Left lung (tissue), 10 donors: Measurements from ENCODE around the gene BTN3A1. TPM values are rescaled to one million over a fixed set of nuclear protein-coding genes. Genes with fewer than 3 reads are reported as not detected.

Source experiments
- ATAC-seq: fragments of 200-7000 bp; cut with Tn5 transposase; one replicate; pipeline ENCODE4 v1.9.1; 2020; ENCODE audit warnings: moderate library complexity
- DNase-seq, 4 donors: peaks; one replicate each; pipeline ENCODE4 v3.0.0-alpha.2; 2013 to 2020
- H3K27ac ChIP-seq, 2 donors: fragments of 200-600 bp; sonication (generic) in 1 of 2; one replicate each; pipeline versions ENCODE4 v1.5.0 to v1.8.0; 2020 to 2021
- H3K27me3 ChIP-seq, 2 donors: fragments of 200-600 bp; sonication (generic) in 1 of 2; one replicate each; pipeline versions ENCODE4 v1.5.0 to v1.8.0; 2020 to 2021
- H3K36me3 ChIP-seq, 2 donors: fragments of 200-600 bp; sonication (generic) in 1 of 2; one replicate each; pipeline versions ENCODE4 v1.5.0 to v1.8.0; 2020 to 2021
- H3K4me1 ChIP-seq, 2 donors: fragments of 200-600 bp; one replicate each; pipeline ENCODE4 v1.8.0; 2021
- H3K4me3 ChIP-seq, 2 donors: fragments of 200-600 bp; sonication (generic) in 1 of 2; one replicate each; pipeline versions ENCODE4 v1.5.0 to v1.8.0; 2020 to 2021; ENCODE audit warnings: mild to moderate bottlenecking in 1 of 2
- H3K9me3 ChIP-seq, 2 donors: fragments of 200-600 bp; sonication (generic) in 1 of 2; one replicate each; pipeline versions ENCODE4 v1.5.0 to v1.8.0; 2020 to 2021
- CTCF ChIP-seq, 2 donors: fragments of 200-600 bp; sonication (generic) in 1 of 2; IDR thresholded peaks; one replicate each; pipeline versions ENCODE4 v1.5.0 to v1.8.0; 2021; ENCODE audit warnings: antibody characterized with exemption in 2 of 2
- intact Hi-C, 2 donors: fragments of 100-400 bp; cut with DNase I; formaldehyde crosslinking; loops; one replicate each; pipeline versions ENCODE4 v1.11.2 to v1.14.2; 2022
- polyA plus RNA-seq, 6 donors: library from polyadenylated mRNA; unstranded; fragments of 120-200 nt; gene quantifications; one replicate each; pipeline ENCODE4 v1.2.1, GENCODE V29; 2013; ENCODE audit not compliant: insufficient read length in 6 of 6
- total RNA-seq, 2 donors: library from RNA; stranded (reverse); fragmentation: NEBNext Ultra II Directional; extraction: Animal tissue kit (Norgen Biotek cat#: 25700); gene quantifications; one replicate each; pipeline ENCODE4 v1.2.1, GENCODE V29; 2021
- donor health status: DM: no; HTN: yes; CAD: no.
- donor health status: DM: no; HTN: no; CAD: no.

The BTN3A1 gene
- total and polyA plus RNA-seq, 8 donors: 48.0 to 81.5 (median 64.4) TPM

GRCh38 chr6:26358511-26358981, 43.5 kb upstream of the BTN3A1 start:
- Histone ChIP-seq H3K36me3 (no peaks in the 10 kb centered on the region), H3K27ac (no peak overlapping the region), H3K4me1 (peaks cover 0 to 5% of the 10 kb centered on the region in 2 donors), H3K27me3 (no peaks in the 10 kb centered on the region), H3K9me3 (no peaks in the 10 kb centered on the region), H3K4me3 (no peak overlapping the region)
- ATAC-seq: no peak
- intact Hi-C loops: no loop called here
- DNase-seq: no peak
- TF ChIP-seq CTCF (IDR thresholded peaks at IDR 0.05): no peak

- ATAC-seq (no peak), DNase-seq (peak in 1 of 4 donors; percentile 24)
- Histone ChIP-seq H3K4me1 (peaks cover 7 to 12% of the 10 kb centered on the region in 2 donors), H3K27ac (no peak overlapping the region), H3K27me3 (no peaks in the 10 kb centered on the region), H3K9me3 (no peaks in the 10 kb centered on the region), H3K36me3 (no peaks in the 10 kb centered on the region), H3K4me3 (no peak overlapping the region)
- no peak for TF ChIP-seq CTCF (IDR thresholded peaks at IDR 0.05)
- intact Hi-C loops: no loop called here
Measured at GRCh38 chr6:26359765-26360164, 42.3 kb upstream of the BTN3A1 start.

- ATAC-seq: no peak
- TF ChIP-seq CTCF (IDR thresholded peaks at IDR 0.05): no peak
- no peak overlapping the region for H3K27ac ChIP-seq
Measured at GRCh38 chr6:26360451-26361416, 41.3 kb upstream of the BTN3A1 start.

GRCh38 chr6:26361544-26361943, 40.5 kb upstream of the BTN3A1 start:
- peaks cover 7 to 21% of the 10 kb centered on the region in 2 donors for H3K4me1 ChIP-seq
- no peak for ATAC-seq
- no peak for DNase-seq
- no peak overlapping the region for H3K4me3 ChIP-seq
- no peaks in the 10 kb centered on the region for H3K36me3 ChIP-seq
- intact Hi-C loops: no loop called here
- no peaks in the 10 kb centered on the region for H3K27me3 ChIP-seq
- H3K27ac ChIP-seq: no peak overlapping the region
- TF ChIP-seq CTCF (IDR thresholded peaks at IDR 0.05): no peak
- no peaks in the 10 kb centered on the region for H3K9me3 ChIP-seq

More at GRCh38 chr6:26360451-26361416, 41.3 kb upstream of the BTN3A1 start:
- intact Hi-C loops: no loop called here
- peaks cover 7 to 13% of the 10 kb centered on the region in 2 donors for H3K4me1 ChIP-seq
- no peaks in the 10 kb centered on the region for H3K9me3 ChIP-seq
- H3K27me3 ChIP-seq: no peaks in the 10 kb centered on the region
- H3K36me3 ChIP-seq: no peaks in the 10 kb centered on the region
- no peak for DNase-seq
- no peak overlapping the region for H3K4me3 ChIP-seq

GRCh38 chr6:26362093-26362835, 39.8 kb upstream of the BTN3A1 start:
- intact Hi-C loops: no loop called here
- no peak for ATAC-seq
- no peak for TF ChIP-seq CTCF (IDR thresholded peaks at IDR 0.05)

More at GRCh38 chr6:26362093-26362835, 39.8 kb upstream of the BTN3A1 start:
- Histone ChIP-seq H3K4me1 (peaks cover 7 to 28% of the 10 kb centered on the region in 2 donors), H3K9me3 (no peaks in the 10 kb centered on the region), H3K4me3 (no peak overlapping the region), H3K27me3 (no peaks in the 10 kb centered on the region), H3K36me3 (no peaks in the 10 kb centered on the region), H3K27ac (no peak overlapping the region)
- DNase-seq: no peak
